ENCODE results near the gene GPC6. TPM values are rescaled to one million over a fixed set of nuclear protein-coding genes. Genes with fewer than 3 reads are reported as not detected.

The GPC6 gene
- total RNA-seq, 1 donor from 2014 or later: 63.0 TPM

- no peak for DNase-seq (ENCODE audit: low read depth)
- Histone ChIP-seq H3K27me3 (ENCODE audit: insufficient read depth, low read length) (no peaks in the 10 kb centered on the region), H3K9ac (ENCODE audit: low read length) (no peak overlapping the region), H3K4me1 (ENCODE audit: insufficient read depth, low read length) (no peaks in the 10 kb centered on the region), H4K20me1 (ENCODE audit: insufficient read depth, low read length) (peaks cover 18% of the 10 kb centered on the region), H3K27ac (ENCODE audit: low read depth, low read length) (no peak overlapping the region), H3K4me3 (ENCODE audit: insufficient read depth, low read depth, low read length) (no peak overlapping the region), H3K9me3 (ENCODE audit: insufficient read depth, low read depth, low read length) (no peaks in the 10 kb centered on the region), H3K79me2 (ENCODE audit: insufficient read depth, low read length) (no peaks in the 10 kb centered on the region), H2AFZ (ENCODE audit: low read depth, low read length) (no peak overlapping the region), H3K4me2 (ENCODE audit: low read length) (no peak overlapping the region), H3K36me3 (ENCODE audit: insufficient read depth, low read length) (no peaks in the 10 kb centered on the region)
- H3K4me1 Mint-ChIP-seq (ENCODE audit: low read depth, unreplicated experiment): peaks cover 9% of the 10 kb centered on the region
- no peak overlapping the region for H3K27ac Mint-ChIP-seq (ENCODE audit: unreplicated experiment)
- TF ChIP-seq EZH2 (IDR thresholded peaks at IDR 0.05; ENCODE audit: insufficient read depth, low read length): no peak
- TF ChIP-seq, protein P1, sequence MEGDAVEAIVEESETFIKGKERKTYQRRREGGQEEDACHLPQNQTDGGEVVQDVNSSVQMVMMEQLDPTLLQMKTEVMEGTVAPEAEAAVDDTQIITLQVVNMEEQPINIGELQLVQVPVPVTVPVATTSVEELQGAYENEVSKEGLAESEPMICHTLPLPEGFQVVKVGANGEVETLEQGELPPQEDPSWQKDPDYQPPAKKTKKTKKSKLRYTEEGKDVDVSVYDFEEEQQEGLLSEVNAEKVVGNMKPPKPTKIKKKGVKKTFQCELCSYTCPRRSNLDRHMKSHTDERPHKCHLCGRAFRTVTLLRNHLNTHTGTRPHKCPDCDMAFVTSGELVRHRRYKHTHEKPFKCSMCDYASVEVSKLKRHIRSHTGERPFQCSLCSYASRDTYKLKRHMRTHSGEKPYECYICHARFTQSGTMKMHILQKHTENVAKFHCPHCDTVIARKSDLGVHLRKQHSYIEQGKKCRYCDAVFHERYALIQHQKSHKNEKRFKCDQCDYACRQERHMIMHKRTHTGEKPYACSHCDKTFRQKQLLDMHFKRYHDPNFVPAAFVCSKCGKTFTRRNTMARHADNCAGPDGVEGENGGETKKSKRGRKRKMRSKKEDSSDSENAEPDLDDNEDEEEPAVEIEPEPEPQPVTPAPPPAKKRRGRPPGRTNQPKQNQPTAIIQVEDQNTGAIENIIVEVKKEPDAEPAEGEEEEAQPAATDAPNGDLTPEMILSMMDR (IDR thresholded peaks at IDR 0.05; ENCODE audit: insufficient read depth, low read depth, low read length): no peak
- FAIRE-seq: no peak
- H3K9me3 Mint-ChIP-seq (ENCODE audit: unreplicated experiment): no peaks in the 10 kb centered on the region
- H3K27me3 Mint-ChIP-seq (ENCODE audit: low read depth, unreplicated experiment): no peaks in the 10 kb centered on the region
- no peak overlapping the region for H3K4me3 Mint-ChIP-seq (ENCODE audit: unreplicated experiment)
- no peaks in the 10 kb centered on the region for H3K36me3 Mint-ChIP-seq (ENCODE audit: low read depth, unreplicated experiment)
Measured at GRCh38 chr13:93521307-93521706, 294.7 kb downstream of the GPC6 start.

GRCh38 chr13:93522501-93522900, 295.9 kb downstream of the GPC6 start:
- peaks cover 14% of the 10 kb centered on the region for H4K20me1 ChIP-seq (ENCODE audit: insufficient read depth, low read length)
- H3K27ac ChIP-seq (ENCODE audit: low read depth, low read length): no peak overlapping the region
- no peaks in the 10 kb centered on the region for H3K36me3 ChIP-seq (ENCODE audit: insufficient read depth, low read length)
- no peak overlapping the region for H3K4me2 ChIP-seq (ENCODE audit: low read length)
- H3K4me3 ChIP-seq (ENCODE audit: insufficient read depth, low read depth, low read length): no peak overlapping the region
- no peaks in the 10 kb centered on the region for H3K9me3 ChIP-seq (ENCODE audit: insufficient read depth, low read depth, low read length)
- FAIRE-seq: peak; percentile 37
- no peak for TF ChIP-seq EZH2 (IDR thresholded peaks at IDR 0.05; ENCODE audit: insufficient read depth, low read length)
- TF ChIP-seq, protein P1 (IDR thresholded peaks at IDR 0.05; ENCODE audit: insufficient read depth, low read depth, low read length): no peak
- H3K36me3 Mint-ChIP-seq (ENCODE audit: low read depth, unreplicated experiment): no peaks in the 10 kb centered on the region
- no peak overlapping the region for H3K9ac ChIP-seq (ENCODE audit: low read length)
- H3K27me3 Mint-ChIP-seq (ENCODE audit: low read depth, unreplicated experiment): no peaks in the 10 kb centered on the region
- no peak overlapping the region for H3K4me3 Mint-ChIP-seq (ENCODE audit: unreplicated experiment)
- no peak overlapping the region for H3K27ac Mint-ChIP-seq (ENCODE audit: unreplicated experiment)
- no peaks in the 10 kb centered on the region for H3K79me2 ChIP-seq (ENCODE audit: insufficient read depth, low read length)
- DNase-seq (ENCODE audit: low read depth): peak; percentile 59
- H3K4me1 Mint-ChIP-seq (ENCODE audit: low read depth, unreplicated experiment): peaks cover 9% of the 10 kb centered on the region
- no peak overlapping the region for H2AFZ ChIP-seq (ENCODE audit: low read depth, low read length)
- H3K27me3 ChIP-seq (ENCODE audit: insufficient read depth, low read length): no peaks in the 10 kb centered on the region
- no peaks in the 10 kb centered on the region for H3K9me3 Mint-ChIP-seq (ENCODE audit: unreplicated experiment)
- no peaks in the 10 kb centered on the region for H3K4me1 ChIP-seq (ENCODE audit: insufficient read depth, low read length)

DNA sequence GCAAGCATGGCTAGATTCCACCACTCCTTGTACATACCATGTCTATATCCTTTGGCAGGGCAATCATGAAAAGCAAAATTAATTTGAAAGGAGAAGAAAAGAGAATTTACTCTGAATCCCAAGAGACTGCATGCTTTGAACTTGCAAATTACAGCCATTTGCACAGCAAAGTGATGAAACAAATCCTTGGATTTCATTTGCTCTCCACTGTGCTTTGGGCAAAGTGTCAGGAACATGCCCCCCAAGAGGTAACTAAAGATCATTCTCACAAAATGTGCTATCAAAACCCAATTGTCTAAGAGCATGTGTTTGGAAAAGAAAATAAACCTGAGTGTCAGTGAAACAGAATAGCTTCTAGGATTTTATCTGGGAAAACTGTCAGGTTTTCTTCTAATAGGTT, 298.5 kb downstream of the GPC6 start:
- no peak overlapping the region for H2AFZ ChIP-seq (ENCODE audit: low read depth, low read length)
- no peak for DNase-seq (ENCODE audit: low read depth)
- H3K4me1 ChIP-seq (ENCODE audit: insufficient read depth, low read length): no peaks in the 10 kb centered on the region
- H3K9ac ChIP-seq (ENCODE audit: low read length): no peak overlapping the region
- H3K27me3 Mint-ChIP-seq (ENCODE audit: low read depth, unreplicated experiment): no peaks in the 10 kb centered on the region
- peaks cover 9% of the 10 kb centered on the region for H3K4me1 Mint-ChIP-seq (ENCODE audit: low read depth, unreplicated experiment)
- no peak overlapping the region for H3K4me2 ChIP-seq (ENCODE audit: low read length)
- H3K9me3 ChIP-seq (ENCODE audit: insufficient read depth, low read depth, low read length): no peaks in the 10 kb centered on the region
- H3K27ac ChIP-seq (ENCODE audit: low read depth, low read length): no peak overlapping the region
- H4K20me1 ChIP-seq (ENCODE audit: insufficient read depth, low read length): peaks cover 17% of the 10 kb centered on the region
- H3K27ac Mint-ChIP-seq (ENCODE audit: unreplicated experiment): no peak overlapping the region
- H3K36me3 Mint-ChIP-seq (ENCODE audit: low read depth, unreplicated experiment): no peaks in the 10 kb centered on the region
- no peaks in the 10 kb centered on the region for H3K79me2 ChIP-seq (ENCODE audit: insufficient read depth, low read length)
- TF ChIP-seq, protein P1 (IDR thresholded peaks at IDR 0.05; ENCODE audit: insufficient read depth, low read depth, low read length): no peak
- TF ChIP-seq EZH2 (IDR thresholded peaks at IDR 0.05; ENCODE audit: insufficient read depth, low read length): no peak
- no peak overlapping the region for H3K4me3 ChIP-seq (ENCODE audit: insufficient read depth, low read depth, low read length)
- no peak overlapping the region for H3K4me3 Mint-ChIP-seq (ENCODE audit: unreplicated experiment)
- no peak for FAIRE-seq
- H3K9me3 Mint-ChIP-seq (ENCODE audit: unreplicated experiment): no peaks in the 10 kb centered on the region
- H3K27me3 ChIP-seq (ENCODE audit: insufficient read depth, low read length): no peaks in the 10 kb centered on the region
- no peaks in the 10 kb centered on the region for H3K36me3 ChIP-seq (ENCODE audit: insufficient read depth, low read length)

All from astrocyte (in vitro differentiated cells and primary cell).